ENCODE measurements around the gene STK39. TPM values are rescaled to one million over a fixed set of nuclear protein-coding genes. Genes with fewer than 3 reads are reported as not detected.

STK39 gene
- total and polyA plus RNA-seq, 2 donors (not counting 1 experiment from before 2014, with no cell fraction given), result 2.3 to 14.6 TPM

DNA sequence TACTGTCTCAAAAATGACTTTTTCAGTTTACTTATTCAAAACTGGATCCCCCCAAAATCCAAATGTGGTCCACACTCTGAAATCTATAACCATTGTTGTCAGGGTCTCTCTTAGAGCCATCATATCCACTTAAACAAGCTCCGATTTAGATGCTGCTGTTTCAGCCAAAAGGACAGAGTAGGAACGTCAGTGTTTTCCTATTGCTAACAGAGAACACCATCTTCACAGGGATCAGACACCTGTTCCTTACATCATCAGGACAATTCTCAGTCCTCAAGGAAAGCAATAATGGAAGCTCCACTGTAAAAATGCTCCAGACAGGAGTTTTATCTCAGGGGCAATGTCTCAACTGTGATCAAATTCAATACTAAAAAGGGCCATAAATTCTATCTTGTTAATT lies 155.4 kb downstream of the STK39 start:
- peaks cover 27% of the 10 kb centered on the region for H3K4me1 Mint-ChIP-seq
- no peak for ATAC-seq (ENCODE audit: low read depth)
- peaks cover 20 to 26% of the 10 kb centered on the region in 2 donors for H3K4me1 ChIP-seq (ENCODE audit: control insufficient read depth in 2 of 2, insufficient read depth in 2 of 2, low read length in 2 of 2)
- no peak overlapping the region for H3K27ac ChIP-seq (ENCODE audit: low read length in 2 of 2)
- ChIA-PET CTCF (interaction anchor here (0.9 to 2.7 kb wide), 2 partner anchors 25 to 27 kb away, joined by 3 to 7 read pairs; no protein-coding TSS in a partner anchor), POLR2A (no interaction called here)
- no peak overlapping the region for H3K4me3 ChIP-seq (ENCODE audit: control extremely low read depth in 1 of 5, extremely low read depth in 1 of 5, insufficient read depth in 1 of 5, low read depth in 2 of 5, low read length in 4 of 5)
- H3K9me3 ChIP-seq (ENCODE audit: control extremely low read depth in 1 of 3, control insufficient read depth in 2 of 3, insufficient read depth in 1 of 3, low read length in 2 of 3), result peaks cover 0 to 3% (median 0%) of the 10 kb centered on the region in 3 donors
- no peak overlapping the region for H2AFZ ChIP-seq (ENCODE audit: insufficient read depth, low read depth, low read length, poor library complexity, severe bottlenecking)
- no peak overlapping the region for H3K27ac Mint-ChIP-seq
- no peaks in the 10 kb centered on the region for H3K9me3 Mint-ChIP-seq (ENCODE audit: insufficient read depth)
- TF ChIP-seq EZH2 (IDR thresholded peaks at IDR 0.05; ENCODE audit: borderline replicate concordance, insufficient read depth, low read depth, low read length, poor library complexity, severe bottlenecking), result no peak
- TF ChIP-seq, protein P1, sequence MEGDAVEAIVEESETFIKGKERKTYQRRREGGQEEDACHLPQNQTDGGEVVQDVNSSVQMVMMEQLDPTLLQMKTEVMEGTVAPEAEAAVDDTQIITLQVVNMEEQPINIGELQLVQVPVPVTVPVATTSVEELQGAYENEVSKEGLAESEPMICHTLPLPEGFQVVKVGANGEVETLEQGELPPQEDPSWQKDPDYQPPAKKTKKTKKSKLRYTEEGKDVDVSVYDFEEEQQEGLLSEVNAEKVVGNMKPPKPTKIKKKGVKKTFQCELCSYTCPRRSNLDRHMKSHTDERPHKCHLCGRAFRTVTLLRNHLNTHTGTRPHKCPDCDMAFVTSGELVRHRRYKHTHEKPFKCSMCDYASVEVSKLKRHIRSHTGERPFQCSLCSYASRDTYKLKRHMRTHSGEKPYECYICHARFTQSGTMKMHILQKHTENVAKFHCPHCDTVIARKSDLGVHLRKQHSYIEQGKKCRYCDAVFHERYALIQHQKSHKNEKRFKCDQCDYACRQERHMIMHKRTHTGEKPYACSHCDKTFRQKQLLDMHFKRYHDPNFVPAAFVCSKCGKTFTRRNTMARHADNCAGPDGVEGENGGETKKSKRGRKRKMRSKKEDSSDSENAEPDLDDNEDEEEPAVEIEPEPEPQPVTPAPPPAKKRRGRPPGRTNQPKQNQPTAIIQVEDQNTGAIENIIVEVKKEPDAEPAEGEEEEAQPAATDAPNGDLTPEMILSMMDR (IDR thresholded peaks at IDR 0.05), result no peak
- no peak overlapping the region for H3K4me3 Mint-ChIP-seq
- H3K27me3 Mint-ChIP-seq, result no peaks in the 10 kb centered on the region
- WGBS (ENCODE audit: insufficient coverage), result 100% methylated on average over 2 of the region's 2 CpGs
- no peak for DNase-seq
- no peaks in the 10 kb centered on the region for H3K79me2 ChIP-seq (ENCODE audit: control insufficient read depth, insufficient read depth, low read length)
- H3K9ac ChIP-seq (ENCODE audit: low read length), result no peak overlapping the region
- no peaks in the 10 kb centered on the region for H3K27me3 ChIP-seq (replicated peaks in 1 of 4; ENCODE audit: control extremely low read depth in 1 of 4, control insufficient read depth in 3 of 4, insufficient read depth in 4 of 4, low read length in 3 of 4)
- no peak overlapping the region for H3K4me2 ChIP-seq (replicated peaks; ENCODE audit: low read depth, low read length, poor library complexity, severe bottlenecking)
- H3K36me3 ChIP-seq (replicated peaks in 1 of 2; ENCODE audit: control extremely low read depth in 1 of 2, control insufficient read depth in 1 of 2, extremely low read depth in 1 of 2, insufficient read depth in 2 of 2, low read length in 1 of 2), result no peaks in the 10 kb centered on the region
- intact Hi-C loops (cut with micrococcal nuclease), result loop anchor here (10.0 kb wide), 1 partner anchor 57 kb away; no protein-coding TSS in a partner anchor
- no peaks in the 10 kb centered on the region for H4K20me1 ChIP-seq (ENCODE audit: control insufficient read depth, insufficient read depth, low read length, poor library complexity, severe bottlenecking)

GRCh38 chr2:168090366-168091135 lies 156.8 kb downstream of the STK39 start:
- CTCF ChIA-PET, result interaction anchor here (1.6 to 2.7 kb wide), 2 partner anchors 27 to 29 kb away, joined by 7 read pairs; no protein-coding TSS in a partner anchor
- no peaks in the 10 kb centered on the region for H3K9me3 Mint-ChIP-seq (ENCODE audit: insufficient read depth)
- H3K27me3 Mint-ChIP-seq, result no peaks in the 10 kb centered on the region
- Histone ChIP-seq H3K4me1 (ENCODE audit: control insufficient read depth in 2 of 2, insufficient read depth in 2 of 2, low read length in 2 of 2) (peaks cover 20 to 26% of the 10 kb centered on the region in 2 donors), H3K79me2 (ENCODE audit: control insufficient read depth, insufficient read depth, low read length) (no peaks in the 10 kb centered on the region), H3K4me2 (replicated peaks; ENCODE audit: low read depth, low read length, poor library complexity, severe bottlenecking) (peak overlapping the region; percentile 17), H3K9me3 (ENCODE audit: control extremely low read depth in 1 of 3, control insufficient read depth in 2 of 3, insufficient read depth in 1 of 3, low read length in 2 of 3) (peaks cover 0 to 3% (median 0%) of the 10 kb centered on the region in 3 donors), H3K27ac (ENCODE audit: low read length in 2 of 2) (peak overlapping the region in 1 of 2 donors; percentile 60), H3K9ac (ENCODE audit: low read length) (peak overlapping the region; percentile 14), H2AFZ (ENCODE audit: insufficient read depth, low read depth, low read length, poor library complexity, severe bottlenecking) (peak overlapping the region; percentile 11), H3K4me3 (ENCODE audit: control extremely low read depth in 1 of 5, extremely low read depth in 1 of 5, insufficient read depth in 1 of 5, low read depth in 2 of 5, low read length in 4 of 5) (no peak overlapping the region), H3K36me3 (replicated peaks in 1 of 2; ENCODE audit: control extremely low read depth in 1 of 2, control insufficient read depth in 1 of 2, extremely low read depth in 1 of 2, insufficient read depth in 2 of 2, low read length in 1 of 2) (peaks cover 0 to 2% of the 10 kb centered on the region in 2 experiments), H3K27me3 (replicated peaks in 1 of 4; ENCODE audit: control extremely low read depth in 1 of 4, control insufficient read depth in 3 of 4, insufficient read depth in 4 of 4, low read length in 3 of 4) (no peaks in the 10 kb centered on the region), H4K20me1 (ENCODE audit: control insufficient read depth, insufficient read depth, low read length, poor library complexity, severe bottlenecking) (no peaks in the 10 kb centered on the region)
- 79% methylated on average over 4 of the region's 8 CpGs for WGBS (ENCODE audit: insufficient coverage)
- peak; percentile 33 for ATAC-seq (ENCODE audit: low read depth)
- TF ChIP-seq, protein P1 (IDR thresholded peaks at IDR 0.05), result no peak
- TF ChIP-seq EZH2 (IDR thresholded peaks at IDR 0.05; ENCODE audit: borderline replicate concordance, insufficient read depth, low read depth, low read length, poor library complexity, severe bottlenecking), result no peak
- H3K4me3 Mint-ChIP-seq, result peak overlapping the region; percentile 52
- POLR2A ChIA-PET, result no interaction called here
- H3K4me1 Mint-ChIP-seq, result peaks cover 27% of the 10 kb centered on the region
- DNase-seq, result peak; percentile 23
- intact Hi-C loops (cut with micrococcal nuclease), result loop anchor here (10.0 kb wide), 1 partner anchor 56 kb away; no protein-coding TSS in a partner anchor
- peak overlapping the region; percentile 82 for H3K27ac Mint-ChIP-seq

All from B cell (primary cell).